CD4-positive, alpha-beta memory T cell (primary cell): Measurements from ENCODE around the gene SCN9A. TPM values are rescaled to one million over a fixed set of nuclear protein-coding genes. Genes with fewer than 3 reads are reported as not detected.
A peak's percentile ranks its signal among the peaks of the same experiment; 100 is the strongest.

Experiments used
- CTCF ChIA-PET: fragments of 350-600 bp; sonication (Branson Sonifier 250); formaldehyde crosslinking; loops from one replicate; lab custom pipeline; 2021; ENCODE audit warnings: inconsistent platforms; ENCODE audit not compliant: partially characterized antibody; lab: Charles Lee
- POLR2A ChIA-PET: fragments of 350-600 bp; sonication (Branson Sonifier 250); formaldehyde crosslinking; loops from one replicate; lab custom pipeline; 2021; ENCODE audit not compliant: partially characterized antibody; lab: Charles Lee
- DNase-seq, 5 donors: peaks; one replicate each; pipeline versions ENCODE4 v3.0.0 to v3.0.0-alpha.2; 2020 to 2022; ENCODE audit warnings: mixed read lengths in 1 of 5
- H3K27ac ChIP-seq: one replicate; pipeline ENCODE4 v1.7.0; 2013; ENCODE audit warnings: low read depth, low read length
- H3K27me3 ChIP-seq: 2 replicates; pipeline ENCODE4 v1.7.0; 2013; ENCODE audit warnings: mild to moderate bottlenecking, low read length, moderate library complexity; ENCODE audit not compliant: insufficient read depth
- H3K36me3 ChIP-seq: 2 replicates; pipeline ENCODE4 v1.7.0; 2013; ENCODE audit warnings: mild to moderate bottlenecking, low read length, moderate library complexity; ENCODE audit not compliant: insufficient read depth
- H3K4me1 ChIP-seq: 2 replicates; pipeline ENCODE4 v1.7.0; 2013; ENCODE audit warnings: mild to moderate bottlenecking, low read length, moderate library complexity; ENCODE audit not compliant: insufficient read depth
- H3K4me3 ChIP-seq, 2 donors: one replicate each; pipeline ENCODE4 v1.7.0; 2013; ENCODE audit warnings: low read length in 2 of 2, mild to moderate bottlenecking in 1 of 2
- H3K9me3 ChIP-seq, 2 donors: one replicate each; pipeline ENCODE4 v1.7.0; 2013; ENCODE audit warnings: low read length in 2 of 2, control low read depth in 1 of 2; ENCODE audit not compliant: control insufficient read depth in 1 of 2
- H3K27ac Mint-ChIP-seq, 7 donors: one replicate each; pipeline ENCODE4 v1.8.0; 2020 to 2021; ENCODE audit warnings: mixed read lengths in 7 of 7, mild to moderate bottlenecking in 6 of 7, inconsistent platforms in 3 of 7, moderate library complexity in 3 of 7
- H3K27me3 Mint-ChIP-seq, 2 donors: one replicate each; pipeline ENCODE4 v1.8.0; 2020 to 2021; ENCODE audit warnings: mixed read lengths in 2 of 2
- H3K36me3 Mint-ChIP-seq, 2 donors: one replicate each; pipeline ENCODE4 v1.8.0; 2020 to 2021; ENCODE audit warnings: mixed read lengths in 2 of 2, inconsistent platforms in 1 of 2, mild to moderate bottlenecking in 1 of 2
- H3K4me1 Mint-ChIP-seq, 4 donors: one replicate each; pipeline ENCODE4 v1.8.0; 2020 to 2021; ENCODE audit warnings: mixed read lengths in 4 of 4, mild to moderate bottlenecking in 1 of 4
- H3K4me3 Mint-ChIP-seq, 8 donors: one replicate each; pipeline ENCODE4 v1.8.0; 2020 to 2021; ENCODE audit warnings: mixed read lengths in 8 of 8, mild to moderate bottlenecking in 7 of 8, moderate library complexity in 6 of 8, inconsistent platforms in 3 of 8
- H3K9me3 Mint-ChIP-seq, 8 donors: one replicate each; pipeline ENCODE4 v1.8.0; 2020 to 2021; ENCODE audit warnings: mixed read lengths in 8 of 8, mild to moderate bottlenecking in 5 of 8, inconsistent platforms in 3 of 8, moderate library complexity in 1 of 8
- intact Hi-C: fragments of 100-400 bp; cut with micrococcal nuclease; formaldehyde crosslinking; loops from one replicate; pipeline ENCODE4 v1.15.1; 2023
- polyA plus RNA-seq, 2 donors: library from polyadenylated mRNA; unstranded; fragments of 300-500 nt; fragmentation: Illumina TruSeq; gene quantifications; one replicate each; pipeline ENCODE4 v1.2.3, GENCODE V29; 2021
- total RNA-seq, 2 experiments: library from RNA; stranded (reverse); gene quantifications; one replicate each; pipeline ENCODE4 v1.2.3, GENCODE V29; 2021

SCN9A gene
- total and polyA plus RNA-seq, 4 experiments from 2014 or later: not detected

GRCh38 chr2:166375195-166375735 is 479 bp downstream of the SCN9A start:
- H3K4me3 Mint-ChIP-seq: peak overlapping the region in 6 of 8 donors; percentile 20 to 67 (median 56)
- H3K27me3 Mint-ChIP-seq: peaks cover 5 to 13% of the 10 kb centered on the region in 2 donors
- intact Hi-C loops: no loop called here

GRCh38 chr2:166373951-166374350 is 1.8 kb downstream of the SCN9A start:
- Histone ChIP-seq H3K36me3 (no peaks in the 10 kb centered on the region), H3K4me3 (no peak overlapping the region), H3K4me1 (no peaks in the 10 kb centered on the region), H3K27me3 (no peaks in the 10 kb centered on the region), H3K9me3 (no peaks in the 10 kb centered on the region), H3K27ac (no peak overlapping the region)
- Mint-ChIP-seq H3K4me3 (no peak overlapping the region), H3K4me1 (peaks cover 0 to 8% (median 6%) of the 10 kb centered on the region in 4 donors), H3K27ac (no peak overlapping the region), H3K36me3 (no peaks in the 10 kb centered on the region), H3K27me3 (peaks cover 5 to 13% of the 10 kb centered on the region in 2 donors), H3K9me3 (peaks cover 0 to 4% (median 0%) of the 10 kb centered on the region in 8 donors)
- DNase-seq: no peak
- intact Hi-C loops: no loop called here
- POLR2A ChIA-PET: no interaction called here
- CTCF ChIA-PET: no interaction called here

More at GRCh38 chr2:166375195-166375735, 479 bp downstream of the SCN9A start:
- H3K4me1 Mint-ChIP-seq: peaks cover 0 to 8% (median 6%) of the 10 kb centered on the region in 4 donors
- Histone ChIP-seq H3K36me3 (no peaks in the 10 kb centered on the region), H3K9me3 (no peaks in the 10 kb centered on the region), H3K27me3 (no peaks in the 10 kb centered on the region), H3K4me3 (no peak overlapping the region), H3K27ac (no peak overlapping the region), H3K4me1 (no peaks in the 10 kb centered on the region)
- no peaks in the 10 kb centered on the region for H3K36me3 Mint-ChIP-seq
- ChIA-PET CTCF (no interaction called here), POLR2A (no interaction called here)
- DNase-seq: no peak
- no peak overlapping the region for H3K27ac Mint-ChIP-seq
- peaks cover 0 to 4% (median 0%) of the 10 kb centered on the region in 8 donors for H3K9me3 Mint-ChIP-seq

- Mint-ChIP-seq H3K9me3 (peaks cover 0 to 4% (median 0%) of the 10 kb centered on the region in 8 donors), H3K4me3 (no peak overlapping the region), H3K4me1 (peaks cover 0 to 8% (median 6%) of the 10 kb centered on the region in 4 donors), H3K27me3 (peaks cover 5 to 13% of the 10 kb centered on the region in 2 donors), H3K36me3 (no peaks in the 10 kb centered on the region), H3K27ac (no peak overlapping the region)
- H3K27ac ChIP-seq: no peak overlapping the region
- DNase-seq: no peak
- H3K4me1 ChIP-seq: no peaks in the 10 kb centered on the region
- ChIA-PET POLR2A (no interaction called here), CTCF (no interaction called here)
- no peaks in the 10 kb centered on the region for H3K27me3 ChIP-seq
- no peak overlapping the region for H3K4me3 ChIP-seq
- intact Hi-C loops: no loop called here
- H3K36me3 ChIP-seq: no peaks in the 10 kb centered on the region
- no peaks in the 10 kb centered on the region for H3K9me3 ChIP-seq
These were observed 2.2 kb downstream of the SCN9A start for GRCh38 chr2:166373539-166373938.

- Mint-ChIP-seq H3K27me3 (peaks cover 5 to 13% of the 10 kb centered on the region in 2 donors), H3K36me3 (no peaks in the 10 kb centered on the region), H3K27ac (no peak overlapping the region), H3K4me3 (no peak overlapping the region), H3K4me1 (peaks cover 0 to 8% (median 6%) of the 10 kb centered on the region in 4 donors), H3K9me3 (peaks cover 0 to 4% (median 0%) of the 10 kb centered on the region in 8 donors)
- Histone ChIP-seq H3K36me3 (no peaks in the 10 kb centered on the region), H3K27me3 (no peaks in the 10 kb centered on the region), H3K4me1 (no peaks in the 10 kb centered on the region), H3K4me3 (no peak overlapping the region), H3K9me3 (no peaks in the 10 kb centered on the region), H3K27ac (no peak overlapping the region)
- intact Hi-C loops: no loop called here
- POLR2A ChIA-PET: no interaction called here
- CTCF ChIA-PET: no interaction called here
- DNase-seq: no peak
These were observed 2.6 kb downstream of the SCN9A start for GRCh38 chr2:166373105-166373504.

GRCh38 chr2:166372046-166372445 is 3.7 kb downstream of the SCN9A start:
- no peaks in the 10 kb centered on the region for H3K9me3 ChIP-seq
- intact Hi-C loops: no loop called here
- H3K4me1 Mint-ChIP-seq: peaks cover 0 to 8% (median 6%) of the 10 kb centered on the region in 4 donors

GRCh38 chr2:166365803-166366420 is 9.8 kb downstream of the SCN9A start:
- H3K27me3 ChIP-seq: no peaks in the 10 kb centered on the region

More at GRCh38 chr2:166372046-166372445, 3.7 kb downstream of the SCN9A start:
- no peaks in the 10 kb centered on the region for H3K36me3 Mint-ChIP-seq
- Histone ChIP-seq H3K27me3 (no peaks in the 10 kb centered on the region), H3K4me3 (no peak overlapping the region), H3K36me3 (no peaks in the 10 kb centered on the region), H3K4me1 (no peaks in the 10 kb centered on the region), H3K27ac (no peak overlapping the region)
- DNase-seq: no peak
- ChIA-PET POLR2A (no interaction called here), CTCF (no interaction called here)
- no peak overlapping the region for H3K4me3 Mint-ChIP-seq
- peaks cover 3 to 10% of the 10 kb centered on the region in 2 donors for H3K27me3 Mint-ChIP-seq
- no peak overlapping the region for H3K27ac Mint-ChIP-seq
- H3K9me3 Mint-ChIP-seq: peaks cover 0 to 4% (median 0%) of the 10 kb centered on the region in 8 donors

GRCh38 chr2:166365239-166365638 is 10.5 kb downstream of the SCN9A start:
- Mint-ChIP-seq H3K4me3 (no peak overlapping the region), H3K36me3 (no peaks in the 10 kb centered on the region), H3K27me3 (no peaks in the 10 kb centered on the region), H3K9me3 (peaks cover 0 to 4% (median 0%) of the 10 kb centered on the region in 8 donors), H3K27ac (no peak overlapping the region), H3K4me1 (no peaks in the 10 kb centered on the region)
- no peaks in the 10 kb centered on the region for H3K9me3 ChIP-seq
- ChIA-PET POLR2A (no interaction called here), CTCF (no interaction called here)
- H3K4me3 ChIP-seq: no peak overlapping the region
- no peak overlapping the region for H3K27ac ChIP-seq
- DNase-seq: no peak
- no peaks in the 10 kb centered on the region for H3K36me3 ChIP-seq
- H3K4me1 ChIP-seq: no peaks in the 10 kb centered on the region
- H3K27me3 ChIP-seq: no peaks in the 10 kb centered on the region
- intact Hi-C loops: no loop called here

More at GRCh38 chr2:166365803-166366420, 9.8 kb downstream of the SCN9A start:
- H3K27me3 Mint-ChIP-seq: no peaks in the 10 kb centered on the region
- peaks cover 0 to 4% (median 0%) of the 10 kb centered on the region in 8 donors for H3K9me3 Mint-ChIP-seq
- ChIA-PET CTCF (no interaction called here), POLR2A (no interaction called here)
- no peaks in the 10 kb centered on the region for H3K36me3 Mint-ChIP-seq
- H3K9me3 ChIP-seq: no peaks in the 10 kb centered on the region
- H3K4me1 Mint-ChIP-seq: no peaks in the 10 kb centered on the region
- no peak overlapping the region for H3K27ac ChIP-seq
- no peak overlapping the region for H3K27ac Mint-ChIP-seq
- no peak for DNase-seq
- intact Hi-C loops: no loop called here
- no peaks in the 10 kb centered on the region for H3K36me3 ChIP-seq
- no peak overlapping the region for H3K4me3 ChIP-seq
- no peaks in the 10 kb centered on the region for H3K4me1 ChIP-seq
- H3K4me3 Mint-ChIP-seq: no peak overlapping the region
